GM18951 (cell line): ENCODE results near the gene P2RY14.

Experiments
- POLR2A ChIP-seq: IDR thresholded peaks from 4 replicates; pipeline ENCODE4 v1.6.1; 2011; ENCODE audit warnings: mild to moderate bottlenecking; ENCODE audit not compliant: insufficient read length, insufficient read depth; ENCODE audit errors: extremely low read depth
- in situ Hi-C: fragments of 300-500 bp; cut with MboI; formaldehyde crosslinking; loops from one replicate; pipeline ENCODE4 v1.12.0; 2022; ENCODE audit warnings: low sequenced_read_pairs, mixed read lengths, inconsistent platforms; ENCODE audit not compliant: unreplicated experiment

Gene P2RY14

DNA sequence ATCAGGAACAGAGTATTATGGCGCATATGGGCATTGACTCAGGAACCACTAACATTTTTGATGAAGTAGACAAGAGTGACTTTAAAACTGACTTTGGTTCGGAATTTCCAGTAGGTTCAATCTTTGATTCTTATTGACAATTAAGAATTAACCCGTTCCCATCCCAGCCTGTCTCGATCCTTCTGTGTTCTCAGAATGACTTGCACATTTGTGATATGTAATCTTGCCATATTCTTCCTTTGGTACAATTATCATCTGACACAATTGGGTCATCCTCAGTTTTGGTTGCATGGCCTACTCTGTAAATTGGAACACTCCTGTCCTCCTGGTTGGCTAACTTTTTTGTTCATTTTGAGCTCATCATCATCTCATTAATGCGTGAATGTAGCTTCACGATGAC lies 85.8 kb downstream of the P2RY14 start:
- in situ Hi-C loops = no loop called here
- no peak for TF ChIP-seq POLR2A

DNA sequence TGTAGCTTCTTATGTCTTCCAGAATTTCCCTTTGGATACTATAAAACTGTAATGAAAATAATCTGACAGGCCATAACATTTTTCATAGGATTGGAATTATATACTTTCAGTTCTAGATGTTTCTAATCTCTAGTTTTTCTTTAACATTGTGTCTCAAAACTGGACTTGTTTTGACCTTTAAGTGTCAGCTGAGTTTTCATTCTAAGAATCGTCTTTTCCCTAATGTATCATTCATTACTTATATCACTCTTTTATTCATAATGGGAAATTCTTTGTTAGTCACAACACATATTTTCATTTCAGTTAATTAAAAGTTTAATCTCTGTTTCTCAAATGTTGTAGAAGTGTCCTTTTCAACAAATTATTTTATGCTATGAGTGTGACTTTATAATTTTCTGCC lies 87.2 kb downstream of the P2RY14 start:
- no peak for TF ChIP-seq POLR2A
- in situ Hi-C loops = no loop called here

DNA sequence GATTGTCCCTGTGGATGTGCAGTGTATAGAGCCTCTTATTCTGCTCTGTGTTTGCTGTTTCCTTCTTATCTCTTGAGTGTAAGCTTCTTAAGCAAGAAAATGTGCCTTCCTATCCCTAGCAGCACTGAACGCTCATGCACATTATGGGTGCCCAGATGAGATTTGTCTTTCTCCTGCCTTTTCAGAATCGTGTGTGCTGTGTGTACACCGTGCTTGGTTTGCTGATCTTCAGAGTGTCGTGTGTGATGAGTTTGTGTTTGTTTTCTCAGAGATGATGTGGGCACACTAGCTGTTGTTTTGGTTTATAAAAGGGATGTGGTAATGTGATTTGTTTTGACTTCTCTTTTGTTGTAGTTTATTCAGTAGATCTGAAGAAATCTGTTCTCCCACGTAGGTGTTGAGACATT lies 95.1 kb downstream of the P2RY14 start:
- in situ Hi-C loops = no loop called here
- TF ChIP-seq POLR2A = no peak

DNA sequence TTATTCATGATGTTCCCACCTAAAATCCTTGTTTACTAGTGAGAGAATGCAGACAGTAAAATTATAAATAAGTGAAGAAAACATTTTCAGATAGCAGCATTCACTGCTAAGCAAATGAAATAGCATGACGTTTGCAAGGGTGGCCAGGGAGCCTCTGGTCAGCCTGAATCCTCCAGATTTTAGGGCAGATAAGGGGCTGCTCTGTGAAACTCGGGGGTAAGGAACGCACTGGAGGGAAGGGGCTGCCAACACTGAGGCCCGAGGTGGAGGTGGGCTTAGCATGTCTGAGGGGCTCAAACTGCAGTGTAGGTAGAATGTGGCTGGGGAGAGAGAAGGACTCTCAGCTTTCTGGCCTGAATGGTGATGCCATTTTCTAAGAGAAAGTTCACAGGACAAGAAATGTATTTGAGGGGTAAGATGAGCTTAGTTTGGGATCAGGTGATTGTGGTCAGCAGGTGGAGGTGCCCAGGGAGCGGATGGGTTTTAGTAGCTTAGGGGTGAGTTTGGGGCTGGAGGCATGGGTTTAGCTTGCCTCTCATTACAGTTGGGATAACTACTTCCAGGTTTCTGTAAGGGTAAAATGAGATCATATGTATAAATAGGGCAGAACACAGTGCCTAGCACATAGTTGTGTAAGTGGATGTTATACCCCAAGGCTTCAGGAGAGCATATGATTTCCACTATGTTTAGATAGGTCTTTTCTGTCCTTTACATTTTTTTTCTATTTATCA lies 95.8 kb downstream of the P2RY14 start:
- in situ Hi-C loops = no loop called here
- no peak for TF ChIP-seq POLR2A

- in situ Hi-C loops = no loop called here
Measured at GRCh38 chr3:151178208-151178845, 100.0 kb downstream of the P2RY14 start.

DNA sequence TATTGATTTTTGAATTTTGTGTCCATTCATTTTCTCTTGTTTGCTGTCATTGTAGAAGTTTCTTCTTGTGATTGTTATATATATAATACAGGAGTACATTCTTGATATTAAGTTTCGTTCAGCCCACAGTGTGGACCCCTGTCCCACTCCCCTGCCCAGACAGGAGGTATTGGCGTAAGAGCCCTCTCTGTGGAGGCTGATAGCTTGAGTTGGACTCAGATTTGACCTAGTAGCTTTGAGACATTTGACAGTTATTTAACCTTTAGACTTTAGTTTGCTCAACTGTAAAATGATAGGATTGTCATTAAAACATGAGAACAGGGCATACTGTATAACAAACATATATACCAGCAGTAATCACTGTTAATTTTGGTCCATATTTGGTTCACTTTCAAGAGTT lies 102.4 kb downstream of the P2RY14 start:
- in situ Hi-C loops = no loop called here
- TF ChIP-seq POLR2A = no peak

More at GRCh38 chr3:151178208-151178845, 100.0 kb downstream of the P2RY14 start:
- TF ChIP-seq POLR2A = no peak

DNA sequence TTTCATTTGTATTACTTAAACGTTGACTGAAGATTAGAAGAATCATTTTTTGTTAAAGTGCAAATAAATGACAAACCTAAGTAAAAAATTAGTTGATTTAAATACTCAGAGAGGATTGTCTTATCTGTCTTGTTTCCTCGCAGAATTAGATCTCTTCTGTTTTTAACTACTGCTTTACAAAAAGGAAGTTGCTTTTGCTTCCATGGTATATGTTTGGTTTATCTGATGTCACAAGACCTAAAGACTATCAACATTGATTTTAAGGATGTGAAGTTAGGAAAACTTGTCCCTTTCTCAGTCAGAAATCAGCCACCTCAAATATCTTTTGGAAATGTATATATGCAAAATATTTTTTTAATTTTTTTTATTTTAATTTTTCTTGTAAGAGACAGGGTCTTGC lies 104.0 kb downstream of the P2RY14 start:
- in situ Hi-C loops = loop anchor here (5.0 kb wide), 1 partner anchor 53 kb away; no protein-coding TSS in a partner anchor
- TF ChIP-seq POLR2A = no peak

DNA sequence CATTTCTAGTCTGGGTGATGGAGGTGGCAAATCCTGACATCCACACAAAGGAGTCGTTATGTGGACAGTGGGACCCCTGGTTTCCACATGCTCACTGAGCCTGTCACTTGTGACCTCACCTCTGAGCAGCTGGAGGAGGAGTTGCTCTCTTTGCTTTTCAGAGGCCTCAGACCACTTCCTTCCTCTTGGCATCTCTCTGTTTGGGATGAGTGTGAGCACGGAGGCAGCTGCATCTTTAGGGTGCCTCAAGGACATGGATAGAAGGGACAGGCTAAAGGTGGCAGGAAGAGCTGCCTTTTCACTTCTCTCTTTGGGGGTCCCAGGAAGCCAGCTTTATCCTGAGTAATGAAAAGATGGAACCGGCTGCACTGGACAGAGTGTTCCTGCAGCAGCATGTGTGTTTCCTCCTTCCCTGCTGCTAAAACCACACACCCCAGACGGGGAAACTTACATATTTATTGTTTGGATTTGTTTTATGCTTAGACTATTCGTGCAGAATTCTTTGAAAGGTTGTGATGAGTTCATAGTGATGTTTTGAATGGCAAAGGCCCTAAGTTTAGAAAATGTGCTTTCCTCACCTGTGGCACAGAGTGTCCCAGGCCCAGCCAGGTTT lies 107.1 kb downstream of the P2RY14 start:
- TF ChIP-seq POLR2A = no peak
- in situ Hi-C loops = loop anchor here (5.0 kb wide), 1 partner anchor 56 kb away; no protein-coding TSS in a partner anchor

DNA sequence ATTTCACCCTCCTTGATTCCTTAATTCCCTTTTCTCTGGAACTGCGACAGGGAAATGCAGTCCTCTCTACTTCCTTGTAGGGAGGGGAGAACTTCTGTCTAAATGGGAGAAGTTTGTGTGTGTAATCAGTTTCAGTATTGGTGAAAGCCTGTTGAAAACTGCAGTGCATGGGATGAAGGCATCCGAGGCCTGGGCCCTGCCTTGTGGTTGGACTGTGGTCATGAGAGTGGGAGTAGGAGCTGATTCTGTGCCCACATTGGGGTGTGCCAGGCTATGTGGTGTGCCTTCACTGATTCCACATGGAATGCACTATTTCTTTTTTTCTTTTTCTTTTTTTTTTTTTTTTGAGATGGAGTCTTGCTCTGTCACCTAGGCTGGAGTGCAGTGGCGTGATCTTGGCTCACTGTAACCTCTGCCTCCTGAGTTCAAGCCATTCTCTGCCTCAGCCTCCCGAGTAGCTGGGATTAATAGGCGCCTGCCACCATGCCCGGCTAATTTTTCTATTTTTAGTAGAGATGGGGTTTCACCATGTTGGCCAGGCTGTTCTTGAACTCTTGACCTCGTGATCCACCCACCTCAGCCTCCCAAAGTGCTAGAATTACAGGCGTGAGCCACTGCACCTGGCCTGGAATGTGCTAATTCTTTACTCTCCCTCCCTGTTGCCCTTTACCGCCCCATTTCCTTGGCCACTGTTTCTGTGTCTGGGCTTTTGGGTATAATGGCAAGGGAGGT lies 108.2 kb downstream of the P2RY14 start:
- in situ Hi-C loops = loop anchor here (5.0 kb wide), 2 partner anchors 57 to 112 kb away; no protein-coding TSS in a partner anchor

GRCh38 chr3:151169262-151169947 lies 108.9 kb downstream of the P2RY14 start:
- in situ Hi-C loops = loop anchor here (5.0 kb wide), 1 partner anchor 113 kb away; no protein-coding TSS in a partner anchor
- no peak for TF ChIP-seq POLR2A

- in situ Hi-C loops = loop anchor here (5.0 kb wide), 1 partner anchor 114 kb away; no protein-coding TSS in a partner anchor
- TF ChIP-seq POLR2A = no peak
Measured at GRCh38 chr3:151168269-151169094, 109.9 kb downstream of the P2RY14 start.

GRCh38 chr3:151166161-151166560 lies 112.2 kb downstream of the P2RY14 start:
- TF ChIP-seq POLR2A = no peak
- in situ Hi-C loops = loop anchor here (5.0 kb wide), 1 partner anchor 116 kb away; no protein-coding TSS in a partner anchor
